NCI-H748 (cell line): Measurements from ENCODE around the gene FAM78B.

Experiments used
- DNase-seq: peaks from one replicate; lab custom pipeline; 2025; ENCODE audit not compliant: unreplicated experiment; lab: John Stamatoyannopoulos, UW

The FAM78B gene

DNA sequence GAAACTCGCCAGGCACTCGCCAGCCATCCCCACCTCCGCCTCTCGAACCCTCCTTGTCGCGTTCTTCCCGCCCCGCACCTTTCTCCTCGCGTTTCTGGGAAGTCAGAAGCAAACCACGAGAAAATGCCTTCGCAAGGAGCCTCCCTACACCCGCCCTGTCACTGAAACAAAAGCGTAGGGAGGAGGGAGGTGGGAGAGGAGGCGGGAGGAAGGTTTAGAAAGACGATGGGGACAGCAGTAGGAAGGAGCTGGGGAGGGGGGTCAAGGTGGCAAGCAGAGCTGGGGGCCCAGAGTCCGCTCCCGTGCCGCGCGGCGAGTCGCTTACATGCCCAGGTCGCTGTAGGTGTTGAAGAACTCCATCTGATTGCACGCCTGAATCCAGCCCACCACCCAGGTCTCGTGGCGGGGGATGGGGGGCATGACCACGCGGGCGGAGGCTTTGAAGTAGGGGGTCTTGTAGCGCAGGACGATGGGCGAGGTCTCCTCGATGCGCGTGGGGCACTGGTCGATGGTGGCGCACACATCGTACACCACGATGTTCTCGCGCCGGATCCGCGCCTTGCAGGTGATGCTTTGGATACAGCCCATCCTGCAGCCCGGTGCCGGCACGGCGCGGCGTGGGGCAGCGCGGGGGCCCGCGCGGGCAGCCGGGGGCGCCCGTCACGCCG, 1.0 kb downstream of the FAM78B start:
- peak; percentile 65 for DNase-seq

DNA sequence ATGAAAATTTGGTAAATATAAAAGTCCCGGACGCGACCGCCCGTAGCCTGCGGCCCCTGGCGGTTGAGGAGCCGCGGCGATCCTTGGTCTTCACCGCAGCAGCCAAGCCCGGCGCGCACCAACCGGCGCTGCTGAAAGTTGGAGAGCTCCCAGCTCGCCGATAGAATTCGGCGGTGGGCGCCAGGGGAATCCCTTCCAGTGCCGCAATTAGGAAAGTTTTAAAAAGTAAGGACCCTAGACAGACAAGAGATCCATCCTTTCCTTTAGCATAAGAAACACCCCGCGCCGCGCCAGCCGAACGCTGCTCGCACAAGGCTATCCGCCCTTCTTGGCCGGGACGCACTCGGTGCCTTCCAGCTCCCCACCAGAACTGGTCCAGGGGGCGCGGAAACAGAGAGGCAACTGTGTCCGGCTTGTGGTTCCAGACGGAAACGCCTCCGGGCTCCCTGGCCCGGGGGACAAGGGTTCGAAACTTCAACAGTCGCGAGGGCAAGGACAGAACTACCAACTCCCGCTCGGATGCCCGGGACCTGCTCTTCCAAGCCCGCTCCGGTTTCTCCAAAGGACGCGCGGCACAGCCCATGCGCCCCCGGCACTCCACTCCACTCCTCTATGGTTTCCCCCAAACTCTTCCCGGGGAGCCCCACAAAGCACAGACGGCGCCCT, 1.7 kb downstream of the FAM78B start:
- peak; percentile 54 for DNase-seq

DNA sequence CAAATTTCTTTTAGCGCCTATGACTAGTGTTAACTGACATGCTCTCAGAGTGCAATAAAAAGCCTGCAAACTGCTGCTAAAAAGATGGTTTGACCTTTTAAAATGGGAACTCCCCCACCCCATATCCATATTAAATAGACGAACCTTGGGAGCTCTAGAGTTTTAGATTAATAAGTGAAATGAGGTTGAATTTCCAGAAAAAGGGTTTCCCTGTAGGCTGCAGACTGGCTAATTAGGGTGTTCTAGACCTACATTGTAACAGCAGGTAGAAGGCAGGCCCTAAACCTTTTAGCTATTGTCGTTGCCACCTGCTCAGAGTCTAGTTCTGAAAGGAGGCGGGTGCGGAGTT, 2.2 kb downstream of the FAM78B start:
- DNase-seq: no peak

DNA sequence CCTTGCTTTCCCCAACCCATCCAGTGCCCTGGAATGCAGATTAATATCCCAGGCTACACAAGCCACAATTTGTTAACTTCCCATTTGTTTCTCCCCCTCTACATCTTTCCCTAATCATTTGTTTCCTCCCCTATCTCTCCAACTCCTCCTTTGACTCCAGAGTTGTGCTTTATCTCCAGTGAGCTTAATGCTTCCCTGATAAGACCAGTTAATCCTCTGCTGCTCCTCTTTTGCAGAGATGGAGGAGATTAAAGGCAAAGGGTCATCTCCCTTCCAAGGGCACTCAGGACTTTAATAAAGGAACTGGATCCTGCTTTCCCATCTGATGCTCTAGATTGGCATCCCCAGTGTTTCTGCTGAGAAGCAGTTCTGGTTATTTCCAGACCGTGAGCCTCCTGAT, 7.1 kb downstream of the FAM78B start:
- no peak for DNase-seq

DNA sequence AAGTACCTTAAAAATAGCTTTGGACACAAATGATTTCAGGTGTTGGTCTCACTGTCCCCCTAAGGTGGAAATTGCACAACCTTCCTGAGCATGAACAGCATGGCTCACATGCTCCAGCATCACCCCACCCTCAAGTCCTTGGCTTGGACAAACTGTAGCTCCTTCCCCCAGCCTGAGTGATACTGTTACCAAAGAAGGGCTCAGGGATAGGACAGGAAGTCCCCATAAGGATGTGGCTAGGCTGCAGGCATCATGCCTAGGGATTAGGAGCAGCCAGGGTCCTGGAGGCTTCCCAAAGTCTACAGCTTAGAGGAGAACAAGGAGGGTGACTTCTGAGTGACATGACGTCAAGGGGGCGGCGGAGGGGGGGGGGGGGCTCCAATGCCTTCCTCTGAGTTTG, 10.1 kb downstream of the FAM78B start:
- DNase-seq: no peak

DNA sequence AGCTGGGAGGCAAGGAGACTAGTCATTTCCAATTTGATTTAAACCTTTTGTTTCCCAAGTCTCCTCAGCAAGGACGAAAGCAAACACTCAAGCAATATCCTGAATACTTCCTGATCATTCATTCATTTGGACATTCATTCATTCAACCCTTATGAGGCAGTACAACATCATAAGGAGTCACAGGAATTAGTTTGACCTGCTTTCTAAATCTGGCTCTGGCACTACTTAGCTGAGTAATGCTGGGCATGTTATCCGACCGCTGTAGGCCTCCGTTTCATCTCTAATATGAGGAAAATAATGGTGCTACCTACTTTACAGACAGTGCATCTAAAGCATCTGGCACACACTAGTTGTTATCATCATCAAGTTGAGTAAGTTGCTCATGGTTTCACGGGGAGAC, 11.7 kb downstream of the FAM78B start:
- no peak for DNase-seq

DNA sequence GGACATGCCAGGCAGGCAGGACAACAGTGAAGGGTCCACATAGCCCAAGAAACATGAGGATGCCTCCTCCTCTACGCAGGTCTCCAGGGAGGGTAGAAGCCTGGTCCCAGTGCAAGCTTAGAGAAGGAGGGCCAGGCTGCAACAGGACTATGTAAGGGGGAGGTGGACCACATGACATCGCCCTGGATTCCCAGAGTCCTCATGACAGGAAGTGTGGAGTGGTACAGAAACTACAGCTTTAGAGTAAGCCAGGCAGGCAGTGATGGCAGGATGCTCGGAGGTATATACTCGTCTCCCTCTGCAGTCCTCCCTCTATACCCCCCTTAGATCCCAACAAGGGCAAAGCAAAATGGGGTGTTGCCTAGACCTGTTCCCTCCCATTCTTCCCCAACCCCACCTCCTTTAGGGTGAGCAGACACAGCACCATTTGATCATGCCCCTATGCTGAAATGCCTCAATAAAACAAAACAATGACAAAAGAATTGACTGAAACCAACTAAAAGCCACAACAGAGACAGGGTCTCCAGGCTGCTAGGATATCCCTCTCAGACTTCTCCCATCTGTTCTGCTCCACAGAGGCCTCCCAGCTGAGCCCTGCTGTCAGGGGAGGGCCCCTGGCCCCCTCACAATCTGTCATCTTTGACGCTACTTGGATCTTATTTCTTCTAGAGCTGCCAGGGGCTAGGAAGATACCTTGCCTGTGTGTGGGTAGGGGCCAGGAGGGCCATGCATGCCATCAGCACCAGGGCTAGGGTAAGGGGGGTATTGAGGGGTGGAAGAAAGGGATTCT, 13.1 kb downstream of the FAM78B start:
- no peak for DNase-seq

DNA sequence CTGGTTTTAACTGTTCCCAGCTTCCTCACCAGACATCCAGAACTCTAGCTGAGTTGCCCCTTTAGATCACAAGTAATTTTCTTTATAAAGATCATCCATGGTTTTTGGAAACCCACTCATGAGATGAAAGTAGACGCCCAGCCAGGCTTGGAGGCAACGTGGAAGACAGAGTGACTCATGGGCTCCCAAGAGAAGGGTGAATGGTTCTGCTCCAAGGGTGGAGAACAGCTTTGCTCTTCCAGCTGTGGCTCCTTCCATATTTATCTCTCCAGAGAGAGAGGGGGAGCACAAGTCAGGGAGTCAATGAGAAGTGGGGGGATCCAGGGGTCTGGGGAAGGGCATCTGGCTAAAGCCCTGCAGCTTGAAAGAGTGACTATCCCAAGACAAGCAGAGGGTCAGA, 13.8 kb downstream of the FAM78B start:
- DNase-seq: no peak

DNA sequence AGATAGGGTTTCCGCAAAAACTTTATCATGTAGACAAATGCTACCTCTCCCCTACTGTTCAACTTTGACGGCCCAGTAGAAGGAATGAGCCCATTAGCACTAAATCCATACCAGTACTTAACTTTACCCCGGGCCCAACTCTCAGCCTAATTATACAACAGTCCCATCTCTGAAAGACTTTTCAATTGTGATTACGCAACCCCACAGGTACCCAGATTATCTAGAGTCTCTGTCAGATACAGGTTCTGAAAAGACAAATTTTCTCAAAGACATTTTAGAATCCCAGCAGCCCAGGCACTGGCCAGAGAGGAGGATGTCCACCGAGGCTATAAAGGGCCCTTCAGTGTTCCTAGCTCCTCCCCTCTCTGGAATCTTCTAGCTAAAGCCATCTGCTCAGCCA, 15.0 kb downstream of the FAM78B start:
- DNase-seq: no peak

DNA sequence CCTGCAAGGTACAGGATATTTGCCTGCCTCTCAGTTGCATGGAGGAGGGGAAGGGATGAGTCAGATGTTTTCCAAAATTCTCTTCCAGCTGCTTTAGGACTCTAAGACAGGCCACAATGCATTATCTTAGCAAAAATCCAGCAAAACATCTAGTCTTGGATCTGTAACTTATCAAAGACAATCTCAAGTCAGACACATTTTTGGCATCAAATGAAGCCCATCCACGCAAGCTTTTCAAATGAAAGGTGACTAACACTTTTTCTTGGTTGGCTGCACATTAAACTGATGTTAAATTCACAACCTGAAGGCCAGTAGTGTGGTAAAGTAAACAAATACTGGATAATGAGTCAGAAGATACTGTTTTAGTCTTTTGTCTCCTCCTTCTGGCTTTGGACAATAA, 21.3 kb downstream of the FAM78B start:
- no peak for DNase-seq

DNA sequence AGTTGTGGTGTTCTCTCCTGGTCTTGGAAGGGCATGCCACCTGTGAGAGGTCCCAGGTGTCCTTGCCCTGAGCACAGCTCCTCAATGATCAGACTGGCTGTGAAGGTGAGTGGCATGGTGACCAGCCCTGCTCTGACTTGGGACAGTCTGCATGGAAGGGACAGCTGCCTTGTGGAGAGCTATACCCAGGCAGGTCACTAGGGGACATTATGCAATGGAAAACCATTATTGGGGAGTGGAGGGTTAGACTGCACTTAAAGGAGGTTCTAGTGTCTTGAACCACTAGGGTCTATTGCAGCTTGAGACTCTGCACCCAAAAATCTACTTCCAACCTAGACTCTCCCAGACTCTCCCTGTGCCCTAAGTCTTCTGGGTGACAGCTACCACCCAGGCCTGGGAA, 24.8 kb downstream of the FAM78B start:
- DNase-seq: no peak

DNA sequence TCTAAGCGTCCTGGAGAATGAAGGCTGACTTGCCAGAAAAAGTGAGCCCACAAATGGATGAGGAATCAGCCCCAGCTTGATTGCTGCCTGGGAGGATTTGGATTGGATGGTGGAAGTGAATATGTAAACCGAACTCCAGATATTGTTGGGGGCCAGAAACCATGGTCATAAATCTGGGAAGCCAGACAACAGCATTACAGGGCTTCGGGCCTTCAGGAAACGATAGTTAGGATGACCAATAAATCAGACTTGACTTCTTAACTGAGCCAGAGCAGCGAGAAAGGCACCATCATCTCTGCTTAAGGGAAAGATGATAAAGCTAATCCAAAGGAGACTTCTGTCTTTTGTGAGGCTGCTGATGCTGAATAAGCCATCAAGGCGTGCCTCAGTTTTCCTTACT, 26.6 kb downstream of the FAM78B start:
- DNase-seq: no peak

DNA sequence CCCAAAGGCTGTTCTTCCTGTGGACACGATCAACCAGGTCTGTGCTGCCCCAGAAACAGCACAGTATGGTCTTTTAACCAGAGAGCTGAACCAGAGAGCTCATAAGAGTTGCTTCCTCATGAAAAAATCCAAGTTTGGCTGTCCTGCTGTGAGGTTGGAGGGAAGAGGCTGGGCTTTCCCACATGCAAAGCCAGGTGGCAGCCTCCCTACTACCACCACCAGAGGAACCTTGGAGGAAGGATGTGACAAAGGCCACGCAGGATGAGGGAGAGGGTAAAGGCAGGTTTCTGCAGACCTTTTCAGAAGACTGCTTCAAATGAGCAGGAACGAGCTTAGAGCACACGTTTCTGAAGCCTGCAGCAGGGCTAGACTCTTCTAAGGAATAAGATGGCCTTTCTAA, 27.1 kb downstream of the FAM78B start:
- no peak for DNase-seq

DNA sequence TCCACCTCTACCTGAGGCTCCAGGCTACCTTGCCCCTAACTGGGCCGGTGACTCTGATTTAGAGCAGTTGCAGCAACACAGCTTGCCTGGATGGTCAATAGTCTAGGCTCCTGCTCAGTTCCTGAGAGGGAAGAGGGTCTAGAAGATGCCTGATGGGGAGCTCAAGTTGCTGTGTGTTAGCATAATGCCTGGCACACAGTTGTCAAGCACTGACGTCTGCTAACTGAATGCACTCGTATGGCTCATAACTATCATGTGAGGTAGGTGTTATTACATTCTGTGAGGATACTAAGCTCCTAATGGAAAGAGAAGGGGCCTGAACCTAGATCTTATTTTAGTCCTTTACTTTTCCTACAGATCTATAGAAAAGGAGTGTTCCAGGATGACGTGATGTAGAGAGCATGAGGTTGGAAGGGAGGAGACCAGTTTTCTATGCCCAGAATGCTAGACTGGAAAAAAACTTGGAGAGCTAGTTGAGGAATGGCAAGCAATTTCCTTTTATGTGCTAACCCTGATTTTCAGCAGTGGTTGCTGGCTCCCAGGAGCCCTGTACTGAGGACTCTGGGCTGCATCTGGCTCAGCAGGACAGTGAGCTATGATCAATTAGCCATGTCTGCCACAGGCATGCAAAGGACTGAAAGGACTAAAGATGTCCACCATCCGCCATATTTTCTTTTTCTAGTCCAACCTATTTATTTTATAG, 30.0 kb downstream of the FAM78B start:
- DNase-seq: no peak

DNA sequence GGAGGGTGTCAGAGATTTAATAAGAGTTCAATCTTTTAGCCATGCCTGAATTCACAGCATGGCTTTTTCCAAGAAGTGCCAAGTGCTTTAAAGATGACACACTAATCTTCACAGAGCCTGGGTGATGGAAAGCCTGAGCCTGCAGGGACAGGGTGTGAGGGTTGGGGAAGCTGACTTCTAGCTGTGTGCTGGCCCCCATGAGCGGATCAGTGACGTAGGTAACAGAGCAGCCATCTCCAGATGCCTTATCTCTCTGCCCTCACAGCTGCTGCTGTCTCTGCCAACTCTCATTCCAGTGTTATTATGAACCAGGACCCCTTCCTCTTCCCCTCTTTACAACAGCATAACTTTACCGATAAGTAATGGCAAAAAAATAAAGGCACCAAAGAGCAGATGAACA, 30.6 kb downstream of the FAM78B start:
- no peak for DNase-seq

DNA sequence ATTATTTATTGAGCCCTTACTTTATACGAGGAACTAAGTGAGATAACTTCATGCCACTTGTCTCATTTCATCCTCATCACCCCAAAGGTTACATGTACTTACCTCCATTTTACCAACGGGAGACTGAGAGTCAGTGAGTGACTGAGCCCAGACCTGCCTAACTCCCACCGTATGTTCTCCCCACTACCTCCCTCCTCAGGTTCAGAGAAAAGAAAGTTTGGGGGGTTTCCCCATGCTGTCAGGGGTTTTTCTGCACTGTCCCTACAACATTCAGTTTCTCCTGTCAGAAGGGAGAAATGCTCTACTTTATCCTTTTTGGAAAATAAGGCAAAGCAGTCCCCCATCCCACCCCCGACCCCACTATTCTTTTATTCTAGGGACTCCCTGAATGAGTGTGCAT, 32.9 kb downstream of the FAM78B start:
- no peak for DNase-seq

DNA sequence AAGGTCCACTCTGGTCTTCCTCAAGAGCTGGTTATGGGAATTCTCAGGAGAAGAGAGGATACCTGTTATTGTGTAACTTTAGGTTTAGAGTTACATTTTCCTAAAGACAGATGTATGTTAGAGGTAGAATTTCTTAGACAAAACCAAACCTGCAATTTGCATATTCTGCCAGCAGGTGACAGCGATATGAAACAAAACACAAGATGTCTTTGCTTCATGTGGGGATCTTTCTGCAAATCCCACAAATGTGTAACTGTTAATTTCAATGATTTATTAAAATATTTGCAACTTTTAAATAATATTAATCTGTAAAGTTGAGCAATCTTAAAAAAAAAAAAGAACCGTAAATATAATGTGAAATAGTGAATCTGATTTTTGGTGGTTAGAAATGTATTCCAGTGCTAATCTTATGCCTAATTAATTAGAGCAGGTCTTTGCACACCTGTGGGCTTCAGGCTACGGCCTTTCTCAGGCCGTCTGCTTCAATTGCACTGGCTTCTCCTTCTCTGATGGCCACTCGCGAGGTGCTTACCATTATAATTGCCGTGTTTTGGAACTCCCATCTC, 33.4 kb downstream of the FAM78B start:
- DNase-seq: no peak

DNA sequence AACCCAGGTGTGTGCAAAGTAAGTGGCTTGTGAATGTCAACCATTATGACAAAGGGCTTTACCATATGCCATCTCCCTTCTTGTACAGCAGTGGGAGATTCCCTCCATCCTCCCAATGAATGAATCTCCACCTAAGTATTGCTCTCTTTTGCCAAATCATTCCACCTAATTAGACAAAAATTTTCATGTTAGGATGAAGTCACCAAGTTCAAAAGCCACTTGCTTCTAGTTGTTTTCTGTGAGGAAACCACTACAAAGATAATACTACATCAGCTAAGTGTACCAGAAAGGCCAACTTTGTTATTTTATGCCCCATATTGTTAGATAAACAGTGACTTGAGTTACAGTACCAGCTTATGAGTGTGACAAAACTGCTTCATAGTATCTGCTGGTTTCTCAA, 34.3 kb downstream of the FAM78B start:
- no peak for DNase-seq

DNA sequence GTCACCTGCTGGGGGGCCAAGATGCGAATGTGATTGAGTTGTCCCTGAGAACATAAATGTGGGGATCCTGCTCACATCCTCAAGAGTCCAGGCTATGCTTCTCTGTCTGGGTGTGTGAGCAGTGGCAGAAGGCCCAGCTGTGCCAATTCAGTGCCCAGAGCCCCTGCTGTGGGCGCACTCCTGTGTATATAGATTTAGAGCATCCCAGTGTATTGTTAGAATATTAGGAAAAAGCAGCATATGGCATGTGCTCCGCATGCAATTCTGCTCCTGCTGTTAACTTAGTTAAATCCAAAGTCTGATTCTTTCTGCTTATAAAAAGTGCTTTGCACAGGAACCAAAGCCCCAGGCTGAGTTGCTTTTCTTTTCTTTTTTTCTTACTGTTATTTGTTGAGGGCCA, 37.8 kb downstream of the FAM78B start:
- peak; percentile 23 for DNase-seq

DNA sequence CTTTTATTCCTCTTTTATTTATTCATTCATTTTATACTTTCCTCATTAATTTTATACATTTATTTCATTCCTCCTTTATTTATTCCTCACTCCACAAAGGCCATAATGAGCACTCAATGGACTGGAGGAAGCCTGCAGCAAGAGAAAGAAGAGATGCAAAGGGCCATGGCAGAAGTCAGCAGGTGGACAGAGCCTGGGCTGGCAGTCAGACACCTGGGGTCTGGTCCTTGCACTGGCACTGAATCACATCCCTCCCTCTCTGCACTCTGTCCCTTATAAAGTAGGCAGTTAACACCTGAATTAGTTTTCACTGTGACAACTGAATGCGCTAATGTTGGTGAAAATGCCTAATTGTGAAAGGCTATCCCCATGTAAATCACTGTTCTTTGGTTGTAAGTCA, 38.6 kb downstream of the FAM78B start:
- DNase-seq: no peak

DNA sequence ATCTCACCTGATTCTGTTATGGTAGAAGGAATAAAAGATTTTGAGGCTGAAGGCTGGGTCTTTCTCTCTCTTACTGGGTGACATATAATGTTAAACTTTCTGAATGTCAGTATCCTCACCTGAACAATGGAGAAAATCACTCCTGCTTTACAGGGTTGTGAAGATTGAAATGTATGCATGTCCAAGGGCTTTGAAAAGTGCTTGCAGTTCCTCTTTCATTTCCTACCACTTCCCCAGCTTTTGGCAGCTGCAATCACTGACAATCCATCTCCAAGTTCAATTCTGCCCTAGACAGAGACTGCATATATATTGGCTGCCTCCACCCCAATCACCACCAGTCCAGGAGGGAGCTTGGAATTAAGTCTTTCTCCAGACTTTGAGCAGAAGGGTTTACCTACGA, 39.8 kb downstream of the FAM78B start:
- DNase-seq: no peak
